GM23338 (cell line): Measurements from ENCODE around the gene CIAO3.

Experiments used
- EZH2 ChIP-seq: fragments of 200-600 bp; sonication (generic); IDR thresholded peaks from one replicate; pipeline ENCODE4 v1.8.0; 2017; ENCODE audit warnings: antibody characterized with exemption, mild to moderate bottlenecking, low read depth; ENCODE audit not compliant: unreplicated experiment
- EZH2phosphoT487 ChIP-seq: fragments of 200-600 bp; sonication (generic); IDR thresholded peaks from one replicate; pipeline ENCODE4 v1.8.1; 2018; ENCODE audit warnings: antibody characterized with exemption; ENCODE audit not compliant: unreplicated experiment
- JUNB ChIP-seq: IDR thresholded peaks from one replicate; pipeline ENCODE4 v1.6.1; 2016; ENCODE audit warnings: antibody characterized with exemption; ENCODE audit not compliant: unreplicated experiment
- NANOG ChIP-seq: IDR thresholded peaks from 2 replicates; pipeline ENCODE4 v1.6.1; 2016; ENCODE audit warnings: antibody characterized with exemption, borderline replicate concordance
- POLR2AphosphoS5 ChIP-seq: IDR thresholded peaks from 2 replicates; pipeline ENCODE4 v1.6.1; 2016; ENCODE audit warnings: antibody characterized with exemption, low read depth
- STAT1 ChIP-seq: IDR thresholded peaks from one replicate; pipeline ENCODE4 v1.6.1; 2016; ENCODE audit warnings: antibody characterized with exemption; ENCODE audit not compliant: unreplicated experiment
- ZNF114 ChIP-seq: fragments of 250-450 bp; sonication (Bioruptor Pico); IDR thresholded peaks from 2 replicates; pipeline ENCODE4 v1.5.0; 2020; ENCODE audit warnings: mild to moderate bottlenecking, moderate library complexity
- ZNF331 ChIP-seq: fragments of 250-450 bp; sonication (Bioruptor Pico); IDR thresholded peaks from 2 replicates; pipeline ENCODE4 v1.5.0; 2020; ENCODE audit warnings: low read depth, mild to moderate bottlenecking, moderate library complexity
- TF ChIP-seq, protein P1 (sequence below), 2 experiments: fragments of 200-600 bp in 1 of 2; sonication (generic) in 1 of 2; conservative IDR thresholded peaks; 2 replicates each; pipeline versions ENCODE4 v1.5.1 to v1.6.1; 2016 to 2017; ENCODE audit warnings: antibody characterized with exemption in 2 of 2, low read depth in 2 of 2, mild to moderate bottlenecking in 2 of 2, moderate library complexity in 1 of 2
- TF ChIP-seq, protein P2 (sequence below): IDR thresholded peaks from one replicate; pipeline ENCODE4 v1.6.1; 2018; ENCODE audit warnings: antibody characterized with exemption; ENCODE audit not compliant: unreplicated experiment
- TF ChIP-seq, protein P3 (sequence below): IDR thresholded peaks from 2 replicates; pipeline ENCODE4 v1.6.1; 2016; ENCODE audit warnings: antibody characterized with exemption

DNA sequence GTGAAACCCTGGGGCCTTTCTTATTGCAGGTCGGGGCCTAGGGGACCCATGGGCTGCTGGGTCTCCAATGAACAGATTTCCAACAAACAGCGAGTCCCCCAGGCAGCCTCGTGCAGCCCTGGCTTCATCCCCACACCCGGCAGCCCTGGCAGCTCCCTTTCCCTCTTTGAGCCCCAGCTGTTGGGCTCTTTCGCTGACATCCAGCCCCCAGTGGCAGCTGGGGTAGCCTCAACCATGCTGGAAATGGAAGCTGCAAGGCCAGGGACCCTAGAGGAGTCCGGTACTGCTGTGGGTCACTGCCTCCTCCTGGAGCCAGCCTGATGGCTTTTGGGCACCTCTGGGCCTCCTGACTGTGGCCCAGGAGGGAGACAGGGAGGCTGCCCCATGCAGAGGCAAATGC is 41.5 kb upstream of the CIAO3 start:
- TF ChIP-seq, protein P1, sequence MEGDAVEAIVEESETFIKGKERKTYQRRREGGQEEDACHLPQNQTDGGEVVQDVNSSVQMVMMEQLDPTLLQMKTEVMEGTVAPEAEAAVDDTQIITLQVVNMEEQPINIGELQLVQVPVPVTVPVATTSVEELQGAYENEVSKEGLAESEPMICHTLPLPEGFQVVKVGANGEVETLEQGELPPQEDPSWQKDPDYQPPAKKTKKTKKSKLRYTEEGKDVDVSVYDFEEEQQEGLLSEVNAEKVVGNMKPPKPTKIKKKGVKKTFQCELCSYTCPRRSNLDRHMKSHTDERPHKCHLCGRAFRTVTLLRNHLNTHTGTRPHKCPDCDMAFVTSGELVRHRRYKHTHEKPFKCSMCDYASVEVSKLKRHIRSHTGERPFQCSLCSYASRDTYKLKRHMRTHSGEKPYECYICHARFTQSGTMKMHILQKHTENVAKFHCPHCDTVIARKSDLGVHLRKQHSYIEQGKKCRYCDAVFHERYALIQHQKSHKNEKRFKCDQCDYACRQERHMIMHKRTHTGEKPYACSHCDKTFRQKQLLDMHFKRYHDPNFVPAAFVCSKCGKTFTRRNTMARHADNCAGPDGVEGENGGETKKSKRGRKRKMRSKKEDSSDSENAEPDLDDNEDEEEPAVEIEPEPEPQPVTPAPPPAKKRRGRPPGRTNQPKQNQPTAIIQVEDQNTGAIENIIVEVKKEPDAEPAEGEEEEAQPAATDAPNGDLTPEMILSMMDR (conservative IDR thresholded peaks at IDR 0.05; ENCODE audit: low read depth in 2 of 2), result no peak
- TF ChIP-seq ZNF114 (CRISPR knock-in tag), result no peak
- no peak for TF ChIP-seq EZH2
- no peak for TF ChIP-seq JUNB
- TF ChIP-seq EZH2phosphoT487, result no peak
- TF ChIP-seq, protein P2, sequence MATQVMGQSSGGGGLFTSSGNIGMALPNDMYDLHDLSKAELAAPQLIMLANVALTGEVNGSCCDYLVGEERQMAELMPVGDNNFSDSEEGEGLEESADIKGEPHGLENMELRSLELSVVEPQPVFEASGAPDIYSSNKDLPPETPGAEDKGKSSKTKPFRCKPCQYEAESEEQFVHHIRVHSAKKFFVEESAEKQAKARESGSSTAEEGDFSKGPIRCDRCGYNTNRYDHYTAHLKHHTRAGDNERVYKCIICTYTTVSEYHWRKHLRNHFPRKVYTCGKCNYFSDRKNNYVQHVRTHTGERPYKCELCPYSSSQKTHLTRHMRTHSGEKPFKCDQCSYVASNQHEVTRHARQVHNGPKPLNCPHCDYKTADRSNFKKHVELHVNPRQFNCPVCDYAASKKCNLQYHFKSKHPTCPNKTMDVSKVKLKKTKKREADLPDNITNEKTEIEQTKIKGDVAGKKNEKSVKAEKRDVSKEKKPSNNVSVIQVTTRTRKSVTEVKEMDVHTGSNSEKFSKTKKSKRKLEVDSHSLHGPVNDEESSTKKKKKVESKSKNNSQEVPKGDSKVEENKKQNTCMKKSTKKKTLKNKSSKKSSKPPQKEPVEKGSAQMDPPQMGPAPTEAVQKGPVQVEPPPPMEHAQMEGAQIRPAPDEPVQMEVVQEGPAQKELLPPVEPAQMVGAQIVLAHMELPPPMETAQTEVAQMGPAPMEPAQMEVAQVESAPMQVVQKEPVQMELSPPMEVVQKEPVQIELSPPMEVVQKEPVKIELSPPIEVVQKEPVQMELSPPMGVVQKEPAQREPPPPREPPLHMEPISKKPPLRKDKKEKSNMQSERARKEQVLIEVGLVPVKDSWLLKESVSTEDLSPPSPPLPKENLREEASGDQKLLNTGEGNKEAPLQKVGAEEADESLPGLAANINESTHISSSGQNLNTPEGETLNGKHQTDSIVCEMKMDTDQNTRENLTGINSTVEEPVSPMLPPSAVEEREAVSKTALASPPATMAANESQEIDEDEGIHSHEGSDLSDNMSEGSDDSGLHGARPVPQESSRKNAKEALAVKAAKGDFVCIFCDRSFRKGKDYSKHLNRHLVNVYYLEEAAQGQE, result no peak
- TF ChIP-seq POLR2AphosphoS5, result no peak
- TF ChIP-seq, protein P3, sequence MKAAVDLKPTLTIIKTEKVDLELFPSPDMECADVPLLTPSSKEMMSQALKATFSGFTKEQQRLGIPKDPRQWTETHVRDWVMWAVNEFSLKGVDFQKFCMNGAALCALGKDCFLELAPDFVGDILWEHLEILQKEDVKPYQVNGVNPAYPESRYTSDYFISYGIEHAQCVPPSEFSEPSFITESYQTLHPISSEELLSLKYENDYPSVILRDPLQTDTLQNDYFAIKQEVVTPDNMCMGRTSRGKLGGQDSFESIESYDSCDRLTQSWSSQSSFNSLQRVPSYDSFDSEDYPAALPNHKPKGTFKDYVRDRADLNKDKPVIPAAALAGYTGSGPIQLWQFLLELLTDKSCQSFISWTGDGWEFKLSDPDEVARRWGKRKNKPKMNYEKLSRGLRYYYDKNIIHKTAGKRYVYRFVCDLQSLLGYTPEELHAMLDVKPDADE, result no peak
- TF ChIP-seq NANOG, result no peak
- no peak for TF ChIP-seq ZNF331 (CRISPR knock-in tag)
- no peak for TF ChIP-seq STAT1
